Measurements from ENCODE around the gene KRTAP5-2.
"Not testable (repeated sequence)": the region's sequence is repeated elsewhere in the genome, so short reads cannot be mapped to it uniquely, and the experiment has no call there.

GRCh38 chr11:1607156-1607845 is 9.2 kb upstream of the KRTAP5-2 start:
- not testable (repeated sequence) for TF ChIP-seq KAT7 (CRISPR knock-in tag; IDR thresholded peaks at IDR 0.05; ENCODE audit: borderline replicate concordance); BRCA1 (IDR thresholded peaks at IDR 0.05); BRCA1 (CRISPR knock-in tag; IDR thresholded peaks at IDR 0.05); POLR2AphosphoS5 (IDR thresholded peaks at IDR 0.05; ENCODE audit: control insufficient read depth, insufficient read depth, low read depth, low read length); ETS1 (conservative IDR thresholded peaks at IDR 0.05; ENCODE audit: control insufficient read depth, low read depth, low read length); HNRNPUL1 (IDR thresholded peaks at IDR 0.05; ENCODE audit: low read length); KDM1A (IDR thresholded peaks at IDR 0.05); ZSCAN29 (IDR thresholded peaks at IDR 0.05); CTCF (IDR thresholded peaks at IDR 0.05 in 2 of 3, conservative IDR thresholded peaks at IDR 0.05 in 1 of 3; ENCODE audit: insufficient read depth in 2 of 3, low read depth in 1 of 3, low read length in 3 of 3); ZBTB34 (CRISPR knock-in tag; IDR thresholded peaks at IDR 0.05); DPF2 (IDR thresholded peaks at IDR 0.05); HOMEZ (CRISPR knock-in tag; IDR thresholded peaks at IDR 0.05); POLR2A (conservative IDR thresholded peaks at IDR 0.05); U2AF1 (optimal IDR thresholded peaks at IDR 0.05; ENCODE audit: low read depth, low read length)

All from K562 (cell line).